Activated CD4-positive, alpha-beta memory T cell treated with anti-CD3 and anti-CD28 coated beads, Interleukin-2, amount 10 ng/mL, durations not matched to agents 7 days and 5 days (primary cell): Measurements from ENCODE around the gene ZNF620. TPM values are rescaled to one million over a fixed set of nuclear protein-coding genes. Genes with fewer than 3 reads are reported as not detected.
"Not testable (repeated sequence)": the region's sequence is repeated elsewhere in the genome, so short reads cannot be mapped to it uniquely, and the experiment has no call there.

Experiments
- CTCF ChIA-PET: fragments of 350-600 bp; sonication (Branson Sonifier 250); formaldehyde crosslinking; loops from one replicate; lab custom pipeline; 2021; ENCODE audit warnings: antibody characterized with exemption, inconsistent platforms; lab: Charles Lee
- POLR2A ChIA-PET: fragments of 350-600 bp; sonication (Branson Sonifier 250); formaldehyde crosslinking; loops from one replicate; lab custom pipeline; 2021; ENCODE audit warnings: antibody characterized with exemption; lab: Charles Lee
- DNase-seq: peaks from one replicate; pipeline ENCODE4 v3.0.0-alpha.2; 2020
- H3K27ac Mint-ChIP-seq: one replicate; pipeline ENCODE4 v1.8.0; 2021; ENCODE audit warnings: mild to moderate bottlenecking, mixed read lengths
- H3K27me3 Mint-ChIP-seq: one replicate; pipeline ENCODE4 v1.8.0; 2021; ENCODE audit warnings: mixed read lengths
- H3K36me3 Mint-ChIP-seq: one replicate; pipeline ENCODE4 v1.8.0; 2021; ENCODE audit warnings: low read depth, mixed read lengths
- H3K4me1 Mint-ChIP-seq: one replicate; pipeline ENCODE4 v1.8.0; 2021; ENCODE audit warnings: mixed read lengths
- H3K4me3 Mint-ChIP-seq: one replicate; pipeline ENCODE4 v1.8.0; 2021; ENCODE audit warnings: mild to moderate bottlenecking, mixed read lengths
- H3K9me3 Mint-ChIP-seq: one replicate; pipeline ENCODE4 v1.8.0; 2021; ENCODE audit warnings: mixed read lengths
- total RNA-seq, 2 experiments: library from RNA; stranded (reverse); gene quantifications; one replicate each; pipeline ENCODE4 v1.2.3, GENCODE V29; 2021

Gene ZNF620
- 1 to 10 TPM; 6.1 to 6.3 TPM for total RNA-seq

- Mint-ChIP-seq H3K9me3 (no peaks in the 10 kb centered on the region), H3K4me3 (peak within 1 kb of the TSS; percentile 94), H3K4me1 (peaks cover 34% of the 10 kb centered on the region), H3K27ac (peak within 1 kb of the TSS; percentile 69), H3K27me3 (peaks cover 3% of the 10 kb centered on the region), H3K36me3 (peaks cover 24% of the 10 kb centered on the region)
- ChIA-PET POLR2A (interaction anchor here (0.7 to 3.6 kb wide), 7 partner anchors 19 to 693 kb away, joined by 3 to 19 read pairs (median 5); partner anchors contain the start of genes CTNNB1, RPL14, ZNF619 and ZNF621), CTCF (interaction anchor here (0.7 to 3.6 kb wide), 7 partner anchors 9 to 75 kb away, joined by 3 to 24 read pairs (median 4); partner anchors contain the start of genes RPL14, ZNF619 and ZNF621)
- peak; percentile 48 for DNase-seq
These were observed at the start of gene ZNF620 for GRCh38 chr3:40505599-40506462. Gene ZNF620, plus strand, starts transcription at chr3:40506039. Its CDS starts 314 bp downstream, at chr3:40506353.

GRCh38 chr3:40456279-40456939, 49.4 kb upstream of the ZNF620 start:
- Mint-ChIP-seq H3K9me3 (no peaks in the 10 kb centered on the region), H3K4me1 (peaks cover 72% of the 10 kb centered on the region), H3K4me3 (peak overlapping the region; percentile 80), H3K27me3 (no peaks in the 10 kb centered on the region), H3K36me3 (peaks cover 38% of the 10 kb centered on the region), H3K27ac (peak overlapping the region; percentile 86)
- ChIA-PET POLR2A (interaction anchor here (0.6 to 3.8 kb wide), 15 partner anchors 14 to 743 kb away, joined by 3 to 34 read pairs (median 5); partner anchors contain the start of genes CTNNB1, EIF1B, ZNF619 and ZNF620), CTCF (interaction anchor here (1.7 kb wide), 1 partner anchor 50 kb away, joined by 5 read pairs; the partner anchor contains the start of gene ZNF620)
- no peak for DNase-seq

- ChIA-PET POLR2A (interaction anchor here (0.6 to 3.8 kb wide), 19 partner anchors 13 to 1493 kb away, joined by 3 to 34 read pairs (median 4); partner anchors contain the start of genes CTNNB1, EIF1B, ZNF619 and ZNF620), CTCF (interaction anchor here (1.1 to 1.7 kb wide), 4 partner anchors 49 to 148 kb away, joined by 3 to 5 read pairs (median 4); partner anchors contain the start of gene ZNF620)
- Mint-ChIP-seq H3K27ac (peak within 1 kb of the TSS; percentile 86), H3K4me1 (peaks cover 70% of the 10 kb centered on the region), H3K9me3 (no peaks in the 10 kb centered on the region), H3K36me3 (peaks cover 46% of the 10 kb centered on the region), H3K27me3 (no peaks in the 10 kb centered on the region), H3K4me3 (peak within 1 kb of the TSS; percentile 80)
- peak; percentile 96 for DNase-seq
These were observed 48.7 kb upstream of the ZNF620 start, which contains the start of gene RPL14 for GRCh38 chr3:40456940-40457823. Gene RPL14, plus strand, starts transcription at chr3:40457339. Its CDS starts 133 bp downstream, at chr3:40457472.

GRCh38 chr3:40458473-40458872, 47.4 kb upstream of the ZNF620 start:
- Mint-ChIP-seq H3K4me3 (peak overlapping the region; percentile 80), H3K27ac (peak overlapping the region; percentile 80), H3K9me3 (no peaks in the 10 kb centered on the region), H3K4me1 (peaks cover 65% of the 10 kb centered on the region), H3K27me3 (no peaks in the 10 kb centered on the region), H3K36me3 (peaks cover 56% of the 10 kb centered on the region)
- CTCF ChIA-PET, result interaction anchor here (0.6 to 1.6 kb wide), 3 partner anchors 18 to 150 kb away, joined by 4 read pairs; partner anchors contain the start of gene ZNF619
- POLR2A ChIA-PET, result interaction anchor here (1.3 to 3.8 kb wide), 7 partner anchors 18 to 741 kb away, joined by 3 to 34 read pairs (median 14); partner anchors contain the start of genes CTNNB1, ZNF619, ZNF620 and ZNF621
- DNase-seq, result no peak

- CTCF ChIA-PET, result interaction anchor here (0.6 kb wide), 1 partner anchor 218 kb away, joined by 3 read pairs; no protein-coding TSS in a partner anchor
- H3K36me3 Mint-ChIP-seq, result peaks cover 75% of the 10 kb centered on the region
- not testable (repeated sequence) for H3K4me3 Mint-ChIP-seq
These were observed 45.4 kb upstream of the ZNF620 start for GRCh38 chr3:40460481-40460880.

GRCh38 chr3:40461161-40461560, 44.7 kb upstream of the ZNF620 start:
- no peaks in the 10 kb centered on the region for H3K27me3 Mint-ChIP-seq
- H3K27ac Mint-ChIP-seq, result peak overlapping the region; percentile 23
- H3K9me3 Mint-ChIP-seq, result no peaks in the 10 kb centered on the region
- ChIA-PET CTCF (no interaction called here), POLR2A (interaction anchor here (0.9 to 1.0 kb wide), 2 partner anchors 9 to 16 kb away, joined by 3 to 4 read pairs; no protein-coding TSS in a partner anchor)
- peaks cover 82% of the 10 kb centered on the region for H3K36me3 Mint-ChIP-seq
- DNase-seq, result no peak
- H3K4me1 Mint-ChIP-seq, result peaks cover 67% of the 10 kb centered on the region
- no peak overlapping the region for H3K4me3 Mint-ChIP-seq

More at GRCh38 chr3:40460481-40460880, 45.4 kb upstream of the ZNF620 start:
- POLR2A ChIA-PET, result interaction anchor here (0.9 kb wide), 1 partner anchor 17 kb away, joined by 3 read pairs; no protein-coding TSS in a partner anchor
- not testable (repeated sequence) for H3K9me3 Mint-ChIP-seq, DNase-seq, H3K27me3 Mint-ChIP-seq, H3K27ac Mint-ChIP-seq
- H3K4me1 Mint-ChIP-seq, result peaks cover 72% of the 10 kb centered on the region

- POLR2A ChIA-PET, result interaction anchor here (1.8 to 3.3 kb wide), 3 partner anchors 15 to 61 kb away, joined by 5 to 18 read pairs (median 13); partner anchors contain the start of genes ZNF619 and ZNF621
- H3K27me3 Mint-ChIP-seq, CTCF ChIA-PET, H3K4me3 Mint-ChIP-seq, DNase-seq, H3K9me3 Mint-ChIP-seq, H3K27ac Mint-ChIP-seq: not testable (repeated sequence)
- Mint-ChIP-seq H3K4me1 (peaks cover 61% of the 10 kb centered on the region), H3K36me3 (peaks cover 84% of the 10 kb centered on the region)
These were observed 43.0 kb upstream of the ZNF620 start for GRCh38 chr3:40462838-40463237.

GRCh38 chr3:40463579-40463978, 42.3 kb upstream of the ZNF620 start:
- Mint-ChIP-seq H3K4me3 (no peak overlapping the region), H3K9me3 (no peaks in the 10 kb centered on the region), H3K27ac (no peak overlapping the region), H3K4me1 (peaks cover 53% of the 10 kb centered on the region), H3K27me3 (no peaks in the 10 kb centered on the region), H3K36me3 (peaks cover 80% of the 10 kb centered on the region)
- DNase-seq, result no peak
- POLR2A ChIA-PET, result interaction anchor here (0.6 to 3.3 kb wide), 5 partner anchors 10 to 233 kb away, joined by 3 to 19 read pairs (median 13); partner anchors contain the start of genes ZNF619 and ZNF621
- CTCF ChIA-PET, result no interaction called here

- POLR2A ChIA-PET, result interaction anchor here (0.6 to 3.3 kb wide), 8 partner anchors 10 to 234 kb away, joined by 3 to 19 read pairs (median 5); partner anchors contain the start of genes ZNF619, ZNF620 and ZNF621
- Mint-ChIP-seq H3K9me3 (no peaks in the 10 kb centered on the region), H3K4me3 (no peak overlapping the region), H3K36me3 (peaks cover 71% of the 10 kb centered on the region), H3K4me1 (peaks cover 45% of the 10 kb centered on the region), H3K27ac (peak overlapping the region; percentile 71), H3K27me3 (no peaks in the 10 kb centered on the region)
- CTCF ChIA-PET, result interaction anchor here (1.0 kb wide), 2 partner anchors 10 to 12 kb away, joined by 3 read pairs; partner anchors contain the start of gene ZNF619
- no peak for DNase-seq
These were observed 41.3 kb upstream of the ZNF620 start for GRCh38 chr3:40464339-40465110.

- ChIA-PET CTCF (interaction anchor here (1.0 kb wide), 1 partner anchor 12 kb away, joined by 3 read pairs; the partner anchor contains the start of gene ZNF619), POLR2A (interaction anchor here (0.7 to 3.3 kb wide), 5 partner anchors 9 to 59 kb away, joined by 4 to 19 read pairs (median 13); partner anchors contain the start of gene ZNF619)
- Mint-ChIP-seq H3K4me1 (peaks cover 43% of the 10 kb centered on the region), H3K36me3 (peaks cover 65% of the 10 kb centered on the region), H3K27me3 (no peaks in the 10 kb centered on the region), H3K4me3 (no peak overlapping the region), H3K9me3 (no peaks in the 10 kb centered on the region), H3K27ac (peak overlapping the region; percentile 4)
- DNase-seq, result no peak
These were observed 40.8 kb upstream of the ZNF620 start for GRCh38 chr3:40465111-40465407.
